H1 (cell line): ENCODE results near the gene MUC2. TPM values are rescaled to one million over a fixed set of nuclear protein-coding genes. Genes with fewer than 3 reads are reported as not detected.

Experiments
- BACH1 ChIP-seq: IDR thresholded peaks from 2 replicates; pipeline ENCODE4 v1.6.1; 2012; ENCODE audit warnings: low read length, improper control_type of control experiment
- BRCA1 ChIP-seq: IDR thresholded peaks from 2 replicates; pipeline ENCODE4 v1.6.1; 2012; ENCODE audit warnings: low read depth, low read length, improper control_type of control experiment
- EZH2 ChIP-seq: fragments of 200-600 bp; sonication (generic); IDR thresholded peaks from 2 replicates; pipeline ENCODE4 v1.7.1; 2012; ENCODE audit warnings: low read depth, mild to moderate bottlenecking, moderate library complexity, low read length, inconsistent platforms; ENCODE audit not compliant: severe bottlenecking
- JUN ChIP-seq: IDR thresholded peaks from 2 replicates; pipeline ENCODE4 v1.6.1; 2011; ENCODE audit warnings: low read depth, mild to moderate bottlenecking, improper control_type of control experiment, low read length
- MAFK ChIP-seq: IDR thresholded peaks from 2 replicates; pipeline ENCODE4 v1.6.1; 2012; ENCODE audit warnings: low read depth, mild to moderate bottlenecking, improper control_type of control experiment, low read length
- NRF1 ChIP-seq: IDR thresholded peaks from 2 replicates; pipeline ENCODE4 v1.6.1; 2011; ENCODE audit warnings: mild to moderate bottlenecking, low read depth, low read length, improper control_type of control experiment
- RBBP5 ChIP-seq: IDR thresholded peaks from 2 replicates; pipeline ENCODE4 v1.7.1; 2012; ENCODE audit warnings: low read depth, mild to moderate bottlenecking, inconsistent platforms, low read length, moderate library complexity, borderline replicate concordance
- SIN3A ChIP-seq, 2 experiments: IDR thresholded peaks in 1 of 2; conservative IDR thresholded peaks in 1 of 2; 2 replicates each; pipeline ENCODE4 v1.6.1; 2011 to 2012; ENCODE audit warnings: low read length in 2 of 2, improper control_type of control experiment in 1 of 2, low read depth in 1 of 2, mild to moderate bottlenecking in 1 of 2
- SIX5 ChIP-seq: IDR thresholded peaks from 2 replicates; pipeline ENCODE4 v1.6.1; 2011; ENCODE audit warnings: mild to moderate bottlenecking, low read depth, low read length
- polyA plus RNA-seq, 7 experiments: library from polyadenylated mRNA; depleted of rRNA in 3 of 7; stranded (reverse) in 5 of 7; unstranded in 2 of 7; fragments of >200 nt in 5 of 7; fragments of 200-250 nt in 2 of 7; gene quantifications; 1 replicate in 5 of 7; 2 replicates in 1 of 7; 4 replicates in 1 of 7; pipeline versions ENCODE4 v1.2.1 to v1.2.3, GENCODE V29; 2011 to 2013; ENCODE audit warnings: missing spikeins in 2 of 7, mixed read lengths in 2 of 7
- total RNA-seq: library from RNA; stranded (reverse); fragmentation: NEBNext Ultra II Directional; extraction: Animal tissue kit (Norgen Biotek cat#: 25700); gene quantifications from 2 replicates; pipeline ENCODE4 v1.2.1, GENCODE V29; 2021
- TF ChIP-seq, protein P1 (sequence below): IDR thresholded peaks from 2 replicates; pipeline ENCODE4 v1.6.1; 2011; ENCODE audit warnings: low read depth, mild to moderate bottlenecking, low read length; ENCODE audit not compliant: insufficient read depth

Gene MUC2
- total and polyA plus RNA-seq, 2 of the 8 experiments (the other 6 are each of a cell fraction or from before 2014, with no cell fraction given), result not detected

DNA sequence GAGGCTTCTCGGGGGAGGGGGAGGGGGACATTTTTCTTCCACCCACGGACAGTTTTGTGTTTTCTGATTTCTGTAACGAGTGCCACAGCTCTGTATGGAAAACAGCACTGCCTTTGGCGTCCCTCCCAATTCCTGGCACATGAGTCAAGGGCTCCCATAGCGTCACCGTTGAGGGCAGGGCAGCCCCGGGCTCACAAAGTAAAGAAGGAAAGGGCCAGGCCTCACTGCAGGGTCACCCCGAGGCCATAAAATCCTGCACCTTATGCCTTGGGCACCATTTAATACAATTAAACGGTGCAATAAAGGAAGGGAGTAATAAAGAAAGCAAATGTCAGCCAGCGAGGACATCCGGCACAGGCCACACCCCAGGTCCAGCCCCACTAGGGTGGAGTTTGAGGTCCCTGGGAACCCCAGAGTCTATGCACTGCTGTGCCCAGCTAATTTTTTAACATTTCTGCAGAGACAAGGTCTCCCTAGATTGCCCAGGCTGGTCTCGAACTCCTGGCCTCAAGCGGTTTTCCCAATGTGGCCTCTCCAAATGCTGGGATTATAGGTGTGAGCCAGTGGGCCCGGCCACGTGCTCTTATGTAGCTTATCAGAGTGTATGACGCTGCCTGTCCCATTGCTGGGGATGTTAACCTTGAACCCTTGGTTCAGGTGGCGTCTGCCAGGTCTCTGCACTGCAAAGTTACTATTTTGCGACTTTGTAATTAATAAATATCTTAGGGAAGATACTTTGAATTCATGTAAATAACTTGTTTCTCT lies 13.6 kb upstream of the MUC2 start (continued):
- no peak for TF ChIP-seq NRF1
- TF ChIP-seq RBBP5, result no peak
- TF ChIP-seq BRCA1, result no peak
- TF ChIP-seq MAFK, result no peak
- no peak for TF ChIP-seq SIX5
- TF ChIP-seq EZH2, result no peak
- TF ChIP-seq SIN3A (conservative IDR thresholded peaks at IDR 0.05 in 1 of 2, IDR thresholded peaks at IDR 0.05 in 1 of 2; ENCODE audit: low read depth in 1 of 2, low read length in 2 of 2), result no peak
- TF ChIP-seq JUN, result no peak
- no peak for TF ChIP-seq BACH1
- TF ChIP-seq, protein P1, sequence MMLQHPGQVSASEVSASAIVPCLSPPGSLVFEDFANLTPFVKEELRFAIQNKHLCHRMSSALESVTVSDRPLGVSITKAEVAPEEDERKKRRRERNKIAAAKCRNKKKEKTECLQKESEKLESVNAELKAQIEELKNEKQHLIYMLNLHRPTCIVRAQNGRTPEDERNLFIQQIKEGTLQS, result no peak
